Measurements from ENCODE around the gene TACC3.

TACC3 gene

GRCh38 chr4:1752284-1753041 lies 31.1 kb downstream of the TACC3 start:
- TF ChIP-seq CTCF (IDR thresholded peaks at IDR 0.05), result no peak

DNA sequence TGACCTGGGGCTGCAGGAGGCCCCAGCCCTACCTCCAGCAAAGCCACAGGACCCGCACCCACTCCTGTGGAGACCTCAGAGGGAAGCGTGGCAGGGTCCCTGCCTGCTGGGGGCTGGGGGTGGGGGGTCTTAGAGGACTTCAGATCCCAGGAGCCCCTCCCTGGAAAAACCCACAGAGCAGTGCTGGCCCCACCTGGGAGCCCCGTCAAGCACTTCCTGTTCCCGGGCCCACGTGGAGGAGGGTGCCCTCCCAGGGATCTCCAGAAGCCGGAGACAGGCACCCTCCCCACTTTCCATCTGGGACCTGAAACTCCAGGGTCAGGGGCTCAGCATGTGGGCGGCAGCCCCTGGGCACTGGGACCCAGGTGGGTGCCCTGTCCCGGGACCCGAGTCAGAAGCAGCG lies 32.0 kb downstream of the TACC3 start:
- TF ChIP-seq CTCF (IDR thresholded peaks at IDR 0.05), result no peak

- TF ChIP-seq CTCF (IDR thresholded peaks at IDR 0.05), result no peak
Observed at GRCh38 chr4:1753697-1754311, 32.5 kb downstream of the TACC3 start.

DNA sequence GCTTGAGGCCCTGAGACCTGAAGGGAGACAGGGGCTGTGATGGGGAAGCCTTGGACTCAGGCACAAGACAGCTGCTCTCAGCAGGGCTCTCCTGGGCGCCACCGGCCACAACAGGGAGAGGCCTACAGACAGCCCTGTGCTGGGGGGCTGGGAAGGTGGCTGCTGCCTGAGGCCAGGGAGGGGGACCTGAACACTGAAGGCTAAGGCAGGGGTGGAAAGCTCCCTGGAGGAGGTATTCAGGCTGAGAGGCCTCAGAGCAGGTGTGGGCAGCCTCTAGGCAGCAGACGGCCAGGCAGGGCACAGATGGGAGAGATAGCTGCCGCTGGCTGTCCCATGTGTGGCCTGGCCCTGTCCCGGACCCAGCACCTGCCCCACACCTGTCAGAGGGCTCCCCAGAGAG lies 33.0 kb downstream of the TACC3 start:
- TF ChIP-seq CTCF (IDR thresholded peaks at IDR 0.05), result no peak

GRCh38 chr4:1755297-1755696 lies 34.0 kb downstream of the TACC3 start:
- no peak for TF ChIP-seq CTCF (IDR thresholded peaks at IDR 0.05)

GRCh38 chr4:1756079-1756478 lies 34.8 kb downstream of the TACC3 start:
- no peak for TF ChIP-seq CTCF (IDR thresholded peaks at IDR 0.05)

GRCh38 chr4:1756893-1757779 lies 35.8 kb downstream of the TACC3 start:
- no peak for TF ChIP-seq CTCF (IDR thresholded peaks at IDR 0.05)
